ENCODE results near the gene SMURF2.

GRCh38 chr17:64544742-64545141, 117.4 kb downstream of the SMURF2 start:
- TF ChIP-seq CTCF (conservative IDR thresholded peaks at IDR 0.05; ENCODE audit: low read depth, low read length): no peak
- TF ChIP-seq EZH2 (IDR thresholded peaks at IDR 0.05; ENCODE audit: borderline replicate concordance, low read depth, low read length, poor library complexity, severe bottlenecking): no peak

Measured in A673 (cell line).